Activated gamma-delta T cell treated with Interleukin-2 at 50 U/mL for 16 hours (primary cell): Measurements from ENCODE around the gene GRM4.

Source experiments
- DNase-seq: peaks from one replicate; pipeline ENCODE4 v3.0.0-alpha.2; 2020

GRM4 gene

GRCh38 chr6:33991610-33992009, 154.3 kb downstream of the GRM4 start:
- no peak for DNase-seq

GRCh38 chr6:33990061-33990541, 155.8 kb downstream of the GRM4 start:
- DNase-seq, result no peak

- no peak for DNase-seq
Measured at GRCh38 chr6:33989016-33989854, 156.7 kb downstream of the GRM4 start.

- DNase-seq, result no peak
Measured at GRCh38 chr6:33988121-33989015, 157.5 kb downstream of the GRM4 start.

- no peak for DNase-seq
Measured at GRCh38 chr6:33987531-33988021, 158.3 kb downstream of the GRM4 start.

GRCh38 chr6:33985947-33986346, 159.9 kb downstream of the GRM4 start:
- no peak for DNase-seq

GRCh38 chr6:33985313-33985751, 160.6 kb downstream of the GRM4 start:
- no peak for DNase-seq

- DNase-seq, result no peak
Measured at GRCh38 chr6:33984466-33985312, 161.2 kb downstream of the GRM4 start.

- no peak for DNase-seq
Measured at GRCh38 chr6:33983721-33984465, 162.0 kb downstream of the GRM4 start.

- DNase-seq, result no peak
Measured at GRCh38 chr6:33983109-33983716, 162.7 kb downstream of the GRM4 start.

- DNase-seq, result no peak
Measured at GRCh38 chr6:33981861-33982260, 164.0 kb downstream of the GRM4 start.

- no peak for DNase-seq
Measured at GRCh38 chr6:33981421-33981820, 164.5 kb downstream of the GRM4 start.

- DNase-seq, result no peak
Measured at GRCh38 chr6:33980176-33981175, 165.4 kb downstream of the GRM4 start.

GRCh38 chr6:33979750-33980149, 166.1 kb downstream of the GRM4 start:
- no peak for DNase-seq

- no peak for DNase-seq
Measured at GRCh38 chr6:33978412-33979150, 167.3 kb downstream of the GRM4 start.

- DNase-seq, result no peak
Measured at GRCh38 chr6:33977606-33978411, 168.1 kb downstream of the GRM4 start.

- DNase-seq, result no peak
Measured at GRCh38 chr6:33976437-33977360, 169.2 kb downstream of the GRM4 start.
